HepG2 (cell line): ENCODE data around the gene FAM168A. TPM values are rescaled to one million over a fixed set of nuclear protein-coding genes. Genes with fewer than 3 reads are reported as not detected.

Experiments used
- ATAC-seq: fragments of 200-7000 bp; cut with Tn5 transposase; 3 replicates; pipeline ENCODE4 v1.9.1; 2020; ENCODE audit warnings: mild to moderate bottlenecking, moderate library complexity
- BruUV-seq: library from RNA; stranded (reverse); fragments of 400-500 nt; replicated peaks from 2 replicates; lab custom pipeline; 2021; lab: Mats Ljungman, UMichigan
- CTCF ChIA-PET: fragments of 300-600 bp; formaldehyde crosslinking; extraction: SDS; loops from one replicate; lab custom pipeline; 2021; ENCODE audit warnings: low total read pairs, inconsistent platforms, low intra/inter-chr PET ratio; lab: Yijun Ruan, JAX
- POLR2A ChIA-PET: fragments of 350-600 bp; sonication (Branson Sonifier 250); formaldehyde crosslinking; loops from one replicate; lab custom pipeline; 2020; ENCODE audit warnings: antibody characterized with exemption, inconsistent platforms; lab: Yijun Ruan, JAX
- DNase-seq: peaks from one replicate; pipeline ENCODE4 v3.0.0-alpha.2; 2015; ENCODE audit warnings: low spot score
- FAIRE-seq: peaks from 3 replicates; lab custom pipeline; 2011; peaks lifted over from hg19 to GRCh38; lab: Jason Lieb, UNC
- H2AFZ ChIP-seq: one replicate; pipeline ENCODE4 v1.6.1; 2011; ENCODE audit warnings: low read length, inconsistent platforms
- H3K27ac ChIP-seq: fragments of 300-600 bp; 3 replicates; pipeline ENCODE4 v1.8.0; 2011; ENCODE audit warnings: mixed run types, mild to moderate bottlenecking, mixed read lengths, low read length, inconsistent platforms; ENCODE audit not compliant: insufficient read depth; ENCODE audit errors: extremely low read length
- H3K27me3 ChIP-seq, 2 experiments: fragments of 200-600 bp in 1 of 2; 2 replicates in 1 of 2; 3 replicates in 1 of 2; pipeline versions ENCODE4 v1.6.0 to v1.8.0; 2011; ENCODE audit warnings: low read length in 2 of 2, mild to moderate bottlenecking in 2 of 2, moderate library complexity in 2 of 2, inconsistent platforms in 1 of 2; ENCODE audit not compliant: insufficient read depth in 2 of 2, control insufficient read depth in 1 of 2
- H3K36me3 ChIP-seq, 2 experiments: fragments of 200-600 bp in 1 of 2; replicated peaks in 1 of 2; 2 replicates in 1 of 2; 3 replicates in 1 of 2; pipeline versions ENCODE4 v1.5.1 to v1.8.0; 2011; ENCODE audit warnings: low read length in 2 of 2, inconsistent platforms in 1 of 2; ENCODE audit not compliant: insufficient read depth in 2 of 2, control insufficient read depth in 1 of 2
- H3K4me1 ChIP-seq: 2 replicates; pipeline ENCODE4 v1.5.1; 2012; ENCODE audit warnings: low read length, inconsistent platforms; ENCODE audit not compliant: insufficient read depth
- H3K4me2 ChIP-seq: 2 replicates; pipeline ENCODE4 v1.6.0; 2011; ENCODE audit warnings: low read depth, low read length, inconsistent platforms
- H3K4me3 ChIP-seq, 3 experiments: fragments of 200-600 bp in 1 of 3; sonication (generic), shearing (Covaris generic) in 1 of 3; replicated peaks in 1 of 3; 2 replicates each; pipeline ENCODE4 v1.5.1; 2011 to 2016; ENCODE audit warnings: low read length in 3 of 3, inconsistent platforms in 2 of 3, low read depth in 2 of 3, mild to moderate bottlenecking in 2 of 3, control low read depth in 1 of 3, mixed read lengths in 1 of 3; ENCODE audit not compliant: insufficient read depth in 1 of 3
- H3K79me2 ChIP-seq: one replicate; pipeline ENCODE4 v1.6.1; 2011; ENCODE audit warnings: low read length, inconsistent platforms; ENCODE audit not compliant: insufficient read depth
- H3K9ac ChIP-seq: 2 replicates; pipeline ENCODE4 v1.6.0; 2011; ENCODE audit warnings: mild to moderate bottlenecking, low read depth, low read length, inconsistent platforms; ENCODE audit not compliant: insufficient read depth
- H3K9me3 ChIP-seq: 2 replicates; pipeline ENCODE4 v1.5.1; 2012; ENCODE audit warnings: mild to moderate bottlenecking, low read length
- H4K20me1 ChIP-seq: 2 replicates; pipeline ENCODE4 v1.6.0; 2011; ENCODE audit warnings: inconsistent platforms, mild to moderate bottlenecking, low read length, moderate library complexity; ENCODE audit not compliant: insufficient read depth
- ATAD3A ChIP-seq: sonication (generic); formaldehyde crosslinking; IDR thresholded peaks from 2 replicates; pipeline ENCODE4 v1.4.0; 2020; ENCODE audit warnings: missing genetic modification reagents
- GTF2F1 ChIP-seq: fragments of 150-350 bp; IDR thresholded peaks from 2 replicates; pipeline ENCODE4 v1.6.1; 2014; ENCODE audit warnings: low read length
- KDM5A ChIP-seq: fragments of 200-600 bp; sonication (generic); IDR thresholded peaks from 2 replicates; pipeline ENCODE4 v1.7.0; 2018; ENCODE audit warnings: antibody characterized with exemption, mild to moderate bottlenecking, low read length, borderline replicate concordance
- XRCC5 ChIP-seq: fragments of 200-400 bp; formaldehyde crosslinking; optimal IDR thresholded peaks from 2 replicates; pipeline ENCODE3; 2017; ENCODE audit warnings: mild to moderate bottlenecking, low read length
- ZNF18 ChIP-seq: sonication (generic); formaldehyde crosslinking; IDR thresholded peaks from 2 replicates; pipeline ENCODE4 v1.8.0; 2022; ENCODE audit warnings: mild to moderate bottlenecking, missing genetic modification reagents; ENCODE audit not compliant: insufficient replicate concordance
- ZNF24 ChIP-seq: fragments of 450-650 bp; IDR thresholded peaks from 2 replicates; pipeline ENCODE4 v1.6.1; 2017; ENCODE audit warnings: antibody characterized with exemption, mild to moderate bottlenecking
- ZNF30 ChIP-seq: sonication (generic); formaldehyde crosslinking; IDR thresholded peaks from 2 replicates; pipeline ENCODE4 v1.5.0; 2020; ENCODE audit warnings: mild to moderate bottlenecking, missing genetic modification reagents
- ZNF484 ChIP-seq: sonication (generic); formaldehyde crosslinking; IDR thresholded peaks from 2 replicates; pipeline ENCODE4 v1.5.1; 2020; ENCODE audit warnings: mild to moderate bottlenecking, low read depth, missing genetic modification reagents, borderline replicate concordance
- ZNF577 ChIP-seq: sonication (generic); formaldehyde crosslinking; IDR thresholded peaks from 2 replicates; pipeline ENCODE4 v1.4.0; 2020; ENCODE audit warnings: mild to moderate bottlenecking, low read depth, missing genetic modification reagents, borderline replicate concordance
- ZNF607 ChIP-seq: sonication (generic); formaldehyde crosslinking; IDR thresholded peaks from 2 replicates; pipeline ENCODE4 v1.5.1; 2020; ENCODE audit warnings: missing genetic modification reagents, mild to moderate bottlenecking, borderline replicate concordance
- WGBS: methylation state at CpG from one replicate; pipeline ENCODE4 v1.1.6; 2017; ENCODE audit warnings: low lambda C conversion rate; 5-methylcytosine and 5-hydroxymethylcytosine counted together
- in situ Hi-C: cut with HindIII; loops from 2 replicates; pipeline ENCODE4 v1.10.0; 2017; ENCODE audit warnings: low pct_unique_long_range_greater_than_20kb; ENCODE audit not compliant: extremely low pct_ligation_motif_present
- intact Hi-C: fragments of 100-400 bp; cut with micrococcal nuclease; formaldehyde crosslinking; loops from one replicate; pipeline ENCODE4 v1.10.0; 2022; ENCODE audit not compliant: unreplicated experiment
- polyA plus RNA-seq, 8 experiments: library from polyadenylated mRNA; depleted of rRNA in 3 of 8; stranded (reverse) in 7 of 8; unstranded in 1 of 8; fragments of >200 nt; fragmentation: Illumina TruSeq in 4 of 8; extraction: Trizol in 4 of 8; gene quantifications; 2 replicates each; pipeline versions ENCODE4 v1.2.1 to v1.2.3, GENCODE V29; 2011 to 2016; ENCODE audit warnings: low read depth in 4 of 8, missing spikeins in 1 of 8, mixed read lengths in 1 of 8; ENCODE audit not compliant: insufficient read depth in 1 of 8
- total RNA-seq, 5 experiments: library from RNA; depleted of rRNA; stranded (reverse); fragments of >200 nt; fragmentation: Illumina TruSeq; extraction: Trizol; gene quantifications; 2 replicates each; pipeline ENCODE4 v1.2.3, GENCODE V29; 2016; ENCODE audit warnings: low read depth in 1 of 5
- TF ChIP-seq, protein P1 (sequence below): sonication (generic); formaldehyde crosslinking; IDR thresholded peaks from 2 replicates; pipeline ENCODE4 v1.4.0; 2020; ENCODE audit warnings: missing genetic modification reagents

Gene FAM168A
- total and polyA plus RNA-seq, 2 of the 13 experiments (the other 11 are each of a cell fraction or from before 2014, with no cell fraction given) = 13.9 to 15.8 TPM

DNA sequence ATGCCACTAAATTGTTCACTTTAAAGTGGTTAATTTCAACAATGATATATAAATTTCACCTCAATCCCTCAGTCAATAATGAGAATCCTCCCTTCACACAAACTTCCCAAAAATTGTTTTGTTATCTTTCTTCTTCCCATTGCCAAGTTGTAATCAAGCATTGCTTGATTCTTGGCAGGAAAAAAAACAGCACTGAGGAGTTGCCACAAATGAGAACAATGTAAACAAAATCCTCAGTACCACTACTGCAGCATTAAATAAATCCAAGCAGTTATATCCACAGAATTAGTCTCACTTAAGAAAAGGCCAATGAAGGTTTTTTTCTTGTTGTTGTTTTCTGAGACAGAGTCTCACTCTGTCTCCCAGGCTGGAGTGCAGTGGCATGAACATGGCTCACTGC is 38.2 kb downstream of the FAM168A start (continued):
- TF ChIP-seq ATAD3A (CRISPR knock-in tag) = no peak

DNA sequence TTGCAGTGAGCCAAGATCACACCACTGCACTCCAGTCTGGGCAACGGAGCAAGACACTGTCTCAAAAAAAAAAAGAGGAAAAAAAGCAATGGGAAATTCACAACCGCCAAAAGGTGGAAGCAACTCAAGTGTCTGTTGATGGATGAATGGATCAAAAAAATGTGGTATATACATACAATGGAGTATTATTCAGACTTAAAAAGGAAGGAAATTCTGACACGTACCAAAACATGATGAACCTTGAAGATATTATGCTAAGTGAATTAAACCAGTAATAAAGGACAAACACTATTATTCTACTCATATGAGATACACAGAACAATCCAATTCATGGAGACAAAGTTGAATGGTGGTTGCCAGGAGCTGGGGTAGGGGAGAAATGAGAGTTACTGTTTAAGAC is 40.9 kb downstream of the FAM168A start:
- no peak for DNase-seq
- WGBS = 96% methylated on average over 3 of the region's 3 CpGs
- ChIA-PET CTCF (no interaction called here), POLR2A (interaction anchor here (1.0 kb wide), 1 partner anchor 248 kb away, joined by 3 read pairs; no protein-coding TSS in a partner anchor)
- H2AFZ ChIP-seq = no peak overlapping the region
- H3K79me2 ChIP-seq = peaks cover 6% of the 10 kb centered on the region
- intact Hi-C loops (no loop called here), in situ Hi-C loops (no loop called here)
- no peak overlapping the region for H3K27ac ChIP-seq
- no peak overlapping the region for H3K4me2 ChIP-seq
- TF ChIP-seq, protein P1, sequence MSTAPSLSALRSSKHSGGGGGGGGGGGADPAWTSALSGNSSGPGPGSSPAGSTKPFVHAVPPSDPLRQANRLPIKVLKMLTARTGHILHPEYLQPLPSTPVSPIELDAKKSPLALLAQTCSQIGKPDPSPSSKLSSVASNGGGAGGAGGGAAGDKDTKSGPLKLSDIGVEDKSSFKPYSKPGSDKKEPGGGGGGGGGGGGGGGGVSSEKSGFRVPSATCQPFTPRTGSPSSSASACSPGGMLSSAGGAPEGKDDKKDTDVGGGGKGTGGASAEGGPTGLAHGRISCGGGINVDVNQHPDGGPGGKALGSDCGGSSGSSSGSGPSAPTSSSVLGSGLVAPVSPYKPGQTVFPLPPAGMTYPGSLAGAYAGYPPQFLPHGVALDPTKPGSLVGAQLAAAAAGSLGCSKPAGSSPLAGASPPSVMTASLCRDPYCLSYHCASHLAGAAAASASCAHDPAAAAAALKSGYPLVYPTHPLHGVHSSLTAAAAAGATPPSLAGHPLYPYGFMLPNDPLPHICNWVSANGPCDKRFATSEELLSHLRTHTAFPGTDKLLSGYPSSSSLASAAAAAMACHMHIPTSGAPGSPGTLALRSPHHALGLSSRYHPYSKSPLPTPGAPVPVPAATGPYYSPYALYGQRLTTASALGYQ (CRISPR knock-in tag) = no peak
- no peak for TF ChIP-seq ZNF18 (CRISPR knock-in tag)
- no peak for TF ChIP-seq KDM5A
- TF ChIP-seq ZNF30 (CRISPR knock-in tag) = no peak
- no peak for TF ChIP-seq GTF2F1
- TF ChIP-seq ZNF577 (CRISPR knock-in tag) = no peak
- no peak for TF ChIP-seq ZNF24
- TF ChIP-seq ZNF607 (CRISPR knock-in tag) = no peak
- no peak for TF ChIP-seq XRCC5
- no peak for TF ChIP-seq ZNF484
- no peaks in the 10 kb centered on the region for H3K27me3 ChIP-seq
- H3K36me3 ChIP-seq = no peaks in the 10 kb centered on the region; a peak in 1 of 5 replicates
- H3K4me3 ChIP-seq = no peak overlapping the region
- no peak for ATAC-seq
- no TSS peak for BruUV-seq
- H4K20me1 ChIP-seq = no peaks in the 10 kb centered on the region
- no peaks in the 10 kb centered on the region for H3K9me3 ChIP-seq
- no peak for FAIRE-seq
- H3K4me1 ChIP-seq = peaks cover 23% of the 10 kb centered on the region
- no peak overlapping the region for H3K9ac ChIP-seq
